HuH-7 (cell line): ENCODE results near the gene FIG4.
A peak's percentile ranks its signal among the peaks of the same experiment; 100 is the strongest.
"Not testable (repeated sequence)": the region's sequence is repeated elsewhere in the genome, so short reads cannot be mapped to it uniquely, and the experiment has no call there.

Source experiments
- DNase-seq: peaks from one replicate; pipeline ENCODE4 v3.0.0; 2011; ENCODE audit warnings: low spot score

Gene FIG4

DNA sequence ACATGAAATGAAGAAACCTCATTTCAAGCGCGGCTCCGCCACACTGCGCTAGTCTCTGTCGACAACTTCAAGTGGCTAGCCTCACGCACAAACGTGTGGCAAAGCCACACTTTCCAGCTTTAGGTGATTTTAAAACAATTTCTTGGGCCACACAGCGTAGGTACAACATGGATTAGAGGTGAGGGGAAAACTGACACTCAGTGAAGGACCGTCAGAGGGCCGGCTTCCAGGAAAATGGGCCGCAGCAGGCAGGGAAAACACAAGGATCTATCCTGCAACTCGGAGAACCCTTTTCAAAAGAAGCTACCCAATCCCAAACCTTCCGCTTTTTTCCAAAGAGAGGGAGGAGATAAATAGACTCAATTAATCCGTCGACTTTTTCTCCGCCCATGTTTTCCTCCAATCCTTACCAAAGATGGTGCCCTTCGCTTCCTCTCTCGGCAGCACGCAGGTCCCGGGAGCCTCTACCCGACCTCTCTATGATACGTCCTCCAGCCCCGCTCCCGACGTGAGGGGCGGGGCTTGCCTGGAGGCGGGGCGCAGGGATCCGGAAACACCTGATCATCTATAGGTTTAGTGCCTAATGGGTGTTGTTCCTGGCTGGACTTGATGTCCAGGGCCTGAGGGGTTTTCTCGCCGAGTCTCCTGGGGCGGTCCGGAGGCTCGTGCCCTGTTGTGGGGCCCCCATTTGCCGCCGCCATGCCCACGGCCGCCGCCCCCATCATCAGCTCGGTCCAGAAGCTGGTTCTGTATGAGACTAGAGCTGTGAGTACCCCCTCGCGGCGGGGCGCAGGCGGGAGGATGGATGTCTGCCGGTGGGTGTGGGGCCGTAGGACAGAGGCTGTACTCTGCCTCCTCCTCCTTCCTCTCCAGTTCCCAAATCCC is at the start of gene FIG4, which contains the start of gene AK9:
Gene FIG4, plus strand, starts transcription at position 560 of the 885 bp plus-strand sequence. Its CDS starts 140 bp downstream, at position 700.
Gene AK9, minus strand, starts transcription at position 466 of the 885 bp plus-strand sequence. CDS start 15,457 bp downstream, outside the sequence.
- DNase-seq: peak; percentile 87

DNA sequence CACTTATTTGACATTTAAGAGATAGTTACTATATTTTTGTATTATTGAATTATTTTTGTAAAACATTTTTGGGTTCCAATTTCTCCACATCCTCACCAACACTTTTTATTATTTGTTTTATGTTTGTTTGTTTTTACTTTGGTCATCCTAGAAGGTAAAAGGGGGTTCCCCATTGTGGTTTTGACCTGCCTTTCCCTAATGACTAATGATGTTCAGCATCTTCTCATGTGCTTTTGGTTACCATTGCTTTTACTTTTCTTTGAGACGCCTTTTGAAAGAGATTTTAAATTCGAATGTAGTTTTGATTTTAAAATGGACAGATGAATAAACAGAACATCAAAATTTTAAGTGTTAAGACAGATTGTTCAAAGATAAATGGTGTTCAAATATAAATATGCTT is 47.0 kb upstream of the FIG4 start:
- no peak for DNase-seq

DNA sequence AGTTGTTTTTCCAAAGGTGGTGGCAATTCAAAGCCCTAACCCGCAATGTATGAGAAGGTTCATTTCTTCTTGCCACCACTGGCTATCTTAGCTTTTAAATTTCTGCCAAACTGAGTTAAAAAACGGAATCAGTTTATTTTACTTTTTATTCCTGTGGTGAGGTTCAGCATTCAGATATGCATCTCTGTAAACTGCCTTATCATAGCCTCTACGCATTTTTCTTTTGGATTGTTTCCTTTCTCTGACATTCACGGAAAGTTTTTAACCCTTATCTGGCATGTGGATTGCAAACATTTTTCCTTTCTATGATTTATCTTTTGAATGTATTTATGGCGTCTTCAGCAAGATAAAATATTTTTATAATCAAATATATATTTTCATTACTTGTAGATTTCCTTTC is 37.8 kb upstream of the FIG4 start:
- DNase-seq: no peak

DNA sequence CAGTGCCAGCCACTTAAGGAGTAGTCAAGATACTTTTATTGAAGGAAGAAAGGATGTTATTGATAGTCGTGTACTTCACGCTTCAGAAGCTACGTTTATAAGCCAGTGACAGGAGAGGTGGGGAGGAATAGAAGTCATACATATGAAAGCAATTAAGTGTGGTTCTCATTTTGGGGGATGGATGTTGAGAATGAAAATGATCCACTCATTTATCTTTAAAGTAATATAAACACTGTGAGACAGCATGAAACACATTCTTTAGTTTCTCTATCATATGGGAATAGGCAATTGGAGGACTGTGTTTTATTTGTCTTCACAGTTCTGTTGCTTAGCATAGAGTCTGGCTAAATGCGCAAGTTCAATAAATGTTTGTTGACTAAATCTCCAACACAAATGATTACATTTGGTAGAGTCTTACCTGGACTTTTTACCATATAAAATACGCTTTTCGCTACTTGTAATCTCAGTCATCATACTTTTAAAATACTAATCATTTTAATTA is 35.3 kb upstream of the FIG4 start:
- DNase-seq: no peak

DNA sequence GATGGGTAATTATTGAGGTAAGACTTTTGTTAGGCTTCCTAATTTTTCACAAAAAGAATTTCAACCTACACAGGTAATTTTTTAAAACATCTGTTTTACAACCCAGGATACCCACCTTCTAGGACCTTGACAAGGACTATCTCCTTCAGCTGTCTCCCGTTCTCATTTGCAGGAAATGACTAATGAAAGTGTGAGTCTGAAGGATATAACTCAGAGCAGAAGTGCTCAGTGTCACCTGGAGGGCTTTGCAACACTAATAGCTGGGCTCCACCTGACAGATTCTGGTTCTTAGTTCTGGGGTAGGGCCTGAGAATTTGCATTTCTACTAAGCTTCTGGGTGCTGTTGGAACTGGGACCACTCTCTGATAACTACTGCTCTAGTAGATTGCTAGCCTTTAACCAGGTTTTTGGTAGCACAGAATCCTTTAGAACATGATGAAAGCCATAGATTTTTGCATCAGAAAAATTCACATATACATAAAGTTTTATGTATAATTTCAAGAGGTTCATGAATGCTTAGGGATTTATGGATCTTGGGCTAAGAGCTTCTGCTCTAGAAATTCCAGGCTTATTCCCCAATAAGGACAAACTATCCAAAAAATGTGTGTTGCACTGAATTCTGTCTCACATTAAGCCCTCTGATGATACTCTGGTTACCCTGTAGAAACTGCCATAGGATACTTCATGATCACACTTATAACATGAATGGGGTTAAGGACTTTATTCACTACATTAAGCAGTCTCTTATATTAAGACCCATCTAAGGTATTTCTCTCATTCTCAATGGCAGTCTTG is 30.4 kb upstream of the FIG4 start:
- DNase-seq: no peak

DNA sequence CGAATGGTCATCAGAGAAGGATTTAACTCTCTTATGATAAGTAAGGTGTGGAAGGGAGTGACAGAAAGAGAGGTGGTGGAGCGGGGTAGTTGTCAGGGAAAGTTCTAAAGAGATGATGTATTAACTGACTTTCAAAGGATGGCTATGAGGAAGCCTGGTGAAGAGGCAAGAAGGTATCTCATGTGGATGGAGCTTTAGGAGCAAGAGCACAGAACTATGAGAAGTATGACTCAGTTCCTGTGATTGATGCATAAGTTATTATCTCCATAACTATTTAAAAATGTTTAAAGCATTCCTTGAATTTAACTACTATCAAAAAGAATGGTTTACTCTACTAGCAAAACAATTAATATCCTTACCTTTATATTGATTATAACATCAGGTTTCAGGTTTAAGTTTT is 28.9 kb upstream of the FIG4 start:
- DNase-seq: no peak

DNA sequence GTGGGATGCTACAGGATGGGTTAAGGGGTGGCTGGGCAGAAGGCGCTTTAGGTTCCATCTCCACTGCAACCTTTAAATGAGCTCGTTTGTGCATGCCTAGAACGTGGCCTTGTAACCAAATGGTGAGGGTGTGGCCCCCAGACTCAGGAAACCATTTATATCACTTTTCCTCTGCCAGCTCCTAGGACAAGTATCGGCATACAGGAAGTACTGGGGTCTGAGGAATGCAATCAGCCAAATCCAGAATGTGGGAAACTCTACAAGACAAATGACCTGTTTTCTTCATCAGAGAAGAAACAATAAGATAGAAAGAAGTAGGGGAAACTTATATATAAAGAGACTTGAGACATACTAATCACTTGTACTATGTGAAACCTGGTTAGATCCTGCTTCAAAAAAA is 21.3 kb upstream of the FIG4 start:
- DNase-seq: no peak

DNA sequence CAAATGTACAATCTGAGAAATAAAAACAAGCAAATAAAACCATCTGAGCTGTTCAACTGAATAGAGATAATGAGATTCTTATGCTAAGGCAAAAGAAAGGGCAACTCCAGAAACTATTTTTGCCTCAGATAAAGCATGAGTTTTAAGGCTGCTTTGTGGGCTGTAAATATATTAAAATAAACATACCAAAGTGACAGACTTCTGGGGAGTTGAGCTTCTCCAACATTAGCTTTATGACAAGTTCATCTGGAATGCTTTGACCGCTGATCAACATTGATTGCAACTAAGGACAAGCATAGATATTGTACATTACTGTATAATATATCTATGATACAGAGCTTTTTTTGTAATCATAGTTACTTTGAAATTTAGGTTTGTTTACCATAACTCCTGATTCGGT is 19.4 kb upstream of the FIG4 start:
- no peak for DNase-seq

DNA sequence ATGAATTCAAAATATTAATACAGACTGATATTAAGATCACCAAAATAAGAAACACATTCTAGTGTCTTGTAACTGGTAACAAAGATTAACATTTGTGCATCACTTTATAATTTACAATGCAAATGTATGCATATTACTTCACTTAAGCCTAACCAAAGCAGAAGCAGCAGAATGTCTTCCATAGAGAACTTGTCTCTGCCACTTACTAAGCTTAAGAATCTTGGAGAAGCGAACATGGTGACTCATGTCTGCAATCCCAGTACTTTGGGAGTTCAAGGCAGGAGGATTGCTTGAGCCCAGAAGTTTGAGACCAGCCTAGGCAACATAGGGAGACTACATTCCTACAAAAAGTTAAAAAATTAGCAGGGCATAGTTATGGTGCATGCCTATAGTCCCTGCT is 18.9 kb upstream of the FIG4 start:
- no peak for DNase-seq

DNA sequence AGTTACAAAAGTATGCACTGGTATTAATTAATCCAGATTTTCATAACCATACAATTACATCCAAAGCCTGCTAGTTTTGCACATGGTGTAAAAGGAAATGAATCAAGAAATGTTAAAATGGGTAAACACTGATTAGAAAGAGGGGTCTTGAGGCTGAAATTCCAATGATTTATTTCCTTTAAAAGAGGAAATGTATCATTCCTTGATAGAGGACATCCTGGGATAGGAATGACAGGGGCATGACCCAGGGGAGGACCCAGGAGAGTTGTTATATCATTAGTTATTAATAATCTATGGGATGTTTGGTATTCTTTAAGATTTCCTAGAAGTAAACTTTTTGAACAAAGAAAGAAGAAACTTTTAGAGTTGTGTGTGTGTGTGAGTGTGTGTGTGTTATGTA is 18.3 kb upstream of the FIG4 start:
- DNase-seq: no peak

DNA sequence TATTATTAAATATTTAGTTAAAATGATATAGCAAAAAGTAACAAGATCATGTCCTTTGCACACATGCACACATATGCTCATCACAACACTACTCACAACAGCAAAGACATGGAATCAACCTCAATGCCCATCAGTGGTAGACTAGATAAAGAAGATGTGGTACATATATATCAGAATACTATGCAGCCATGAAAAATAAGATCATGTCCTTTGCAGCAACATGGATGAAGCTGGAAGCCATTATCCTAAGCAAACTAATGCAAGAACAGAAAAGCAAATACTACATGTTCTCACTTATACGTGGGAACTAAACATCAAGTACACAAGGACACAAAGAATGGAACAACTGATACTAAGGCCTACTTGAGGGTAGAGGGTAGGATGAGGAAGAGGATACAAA is 14.4 kb upstream of the FIG4 start:
- no peak for DNase-seq

DNA sequence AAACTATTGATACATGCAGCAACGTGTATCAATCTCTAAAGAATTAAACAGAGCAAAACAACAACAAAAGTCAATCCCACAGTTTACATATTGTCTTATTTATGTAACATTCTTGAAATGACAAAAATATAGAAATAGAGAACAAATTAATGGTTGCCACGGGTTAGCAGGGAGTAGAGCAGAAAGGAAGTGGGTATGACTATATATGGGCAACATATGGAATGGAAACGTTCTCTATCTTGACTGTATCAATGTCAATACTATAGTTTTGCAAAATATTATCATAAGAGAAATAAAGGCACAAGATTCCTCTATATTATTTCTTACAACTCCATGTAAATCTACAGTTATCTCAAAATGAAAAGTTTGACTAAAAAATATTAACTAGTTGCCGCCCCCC is 12.9 kb upstream of the FIG4 start:
- no peak for DNase-seq

DNA sequence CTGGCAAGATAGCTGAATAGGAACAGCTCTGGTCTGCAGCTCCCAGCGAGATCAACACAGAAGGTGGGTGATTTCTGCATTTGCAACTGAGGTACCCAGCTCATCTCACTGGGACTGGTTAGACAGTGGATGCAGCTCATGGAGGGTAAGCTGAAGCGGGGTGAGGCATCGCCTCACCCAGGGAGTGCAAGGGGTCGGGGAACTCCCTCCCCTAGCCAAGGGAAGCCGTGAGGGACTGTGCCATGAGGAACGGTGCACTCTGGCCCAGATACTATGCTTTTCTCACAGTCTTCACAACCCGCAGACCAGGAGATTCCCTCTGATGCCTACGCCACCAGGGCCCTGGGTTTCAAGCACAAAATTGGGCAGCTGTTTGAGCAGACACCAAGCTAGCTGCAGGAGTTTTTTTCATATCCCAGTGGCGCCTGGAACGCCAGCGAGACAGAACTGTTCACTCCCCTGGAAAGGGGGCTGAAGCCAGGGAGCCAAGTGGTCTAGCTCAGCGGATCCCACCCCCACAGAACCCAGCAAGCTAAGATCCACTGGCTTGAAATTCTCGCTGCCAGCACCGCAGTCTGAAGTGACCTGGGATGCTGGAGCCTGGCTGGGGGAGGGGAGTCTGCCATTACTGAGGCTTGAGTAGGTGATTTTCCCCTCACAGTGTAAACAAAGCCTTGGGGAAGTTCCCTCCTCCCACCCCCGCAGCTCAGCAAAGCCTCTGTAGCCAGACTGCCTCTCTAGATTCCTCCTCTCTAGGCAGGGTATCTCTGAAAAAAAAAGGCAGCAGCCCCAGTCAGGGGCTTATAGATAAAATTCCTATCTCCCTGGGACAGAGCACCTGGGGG is 12.2 kb upstream of the FIG4 start:
- DNase-seq: not testable (repeated sequence)

DNA sequence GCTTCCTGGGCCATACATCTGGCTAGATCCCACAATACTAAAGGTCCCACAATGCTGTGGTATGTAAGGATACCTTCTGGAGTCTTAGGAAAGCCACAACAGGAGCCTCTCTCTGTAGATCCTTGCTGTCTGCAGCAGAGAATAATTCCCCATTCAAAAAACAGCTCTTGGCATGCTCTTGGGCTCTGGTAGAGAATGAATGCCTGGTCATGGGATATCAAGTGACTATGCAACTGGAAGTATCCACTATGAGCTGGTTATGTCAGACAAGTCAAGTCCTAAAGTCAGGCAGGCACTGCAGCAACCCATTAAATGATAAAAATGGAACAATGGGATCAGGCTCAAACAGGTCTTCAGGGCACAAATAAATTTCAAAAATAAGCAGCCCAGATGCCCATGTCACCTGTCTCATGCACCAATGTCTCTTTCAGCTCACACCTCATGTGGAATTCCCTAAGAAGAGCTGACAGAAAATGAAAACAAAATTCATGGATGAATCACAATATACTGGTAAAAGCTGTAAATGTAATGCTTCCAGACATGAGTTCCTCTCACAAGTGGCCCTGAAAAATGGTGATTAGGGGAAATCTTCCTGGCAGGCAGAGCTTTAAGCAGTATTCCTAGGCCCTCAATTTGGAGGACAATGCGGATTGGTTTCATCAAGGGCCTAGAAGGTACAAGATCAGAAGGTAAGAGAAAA is 4.4 kb upstream of the FIG4 start:
- DNase-seq: no peak

DNA sequence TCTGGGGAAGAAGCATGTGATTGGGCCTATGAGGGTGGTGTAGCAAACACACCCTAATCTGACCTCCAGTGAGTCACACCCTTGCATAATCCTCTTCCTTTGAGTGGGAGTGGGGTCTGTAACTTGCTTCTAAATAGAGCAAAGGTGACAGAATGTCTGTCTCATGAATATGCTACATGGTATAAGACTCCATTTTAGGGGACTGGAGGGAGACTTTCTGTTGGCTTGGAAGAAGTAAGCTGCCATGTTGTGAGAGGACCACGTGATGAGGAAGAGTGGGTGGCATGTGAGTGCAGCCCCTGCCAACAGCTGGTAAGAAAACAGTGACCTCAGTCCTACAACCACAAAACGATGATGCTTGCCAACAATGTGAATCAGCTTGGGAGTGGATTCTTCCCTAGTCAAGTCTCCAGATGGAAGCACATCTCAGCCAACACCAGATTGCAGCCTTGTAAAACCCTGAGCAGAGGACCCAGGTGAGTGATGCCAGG is 3.8 kb upstream of the FIG4 start:
- no peak for DNase-seq

DNA sequence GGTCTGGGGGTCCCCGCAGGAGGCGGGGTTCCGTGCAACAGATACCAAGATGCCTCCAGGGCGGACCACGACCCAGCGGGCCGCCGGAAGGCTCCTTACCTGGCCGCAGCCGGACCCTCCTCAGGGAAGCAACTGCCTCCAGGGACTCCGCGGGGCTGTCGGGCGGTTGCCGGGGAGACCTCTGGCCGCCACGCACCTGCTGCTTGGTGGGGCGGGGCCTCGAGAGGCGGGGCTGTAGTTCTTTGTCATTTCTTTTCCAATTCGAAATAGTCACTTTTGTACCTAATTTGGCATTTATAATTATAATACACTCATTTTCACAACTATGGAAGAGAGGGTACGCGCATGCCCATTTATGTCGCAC is 741 bp upstream of the FIG4 start:
- peak; percentile 48 for DNase-seq

DNA sequence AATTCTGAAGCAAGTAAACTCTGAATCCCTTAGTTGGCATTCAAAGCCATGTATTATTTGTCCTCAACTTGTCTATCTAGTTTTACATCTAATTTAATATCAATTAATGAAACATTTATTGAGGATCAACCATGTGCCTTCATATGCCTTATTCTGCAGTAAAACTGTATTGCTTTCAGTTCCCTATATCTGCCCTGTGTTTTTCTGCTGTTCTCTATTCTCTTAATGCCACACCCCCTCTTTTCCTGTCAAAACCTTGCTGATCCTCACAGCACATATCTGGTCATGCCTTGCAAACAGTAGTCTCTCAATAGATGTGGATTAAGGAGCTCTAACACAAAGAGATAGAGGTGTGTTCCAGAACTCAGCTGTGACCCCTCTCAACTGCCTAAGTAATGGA is 2.0 kb downstream of the FIG4 start:
- no peak for DNase-seq

DNA sequence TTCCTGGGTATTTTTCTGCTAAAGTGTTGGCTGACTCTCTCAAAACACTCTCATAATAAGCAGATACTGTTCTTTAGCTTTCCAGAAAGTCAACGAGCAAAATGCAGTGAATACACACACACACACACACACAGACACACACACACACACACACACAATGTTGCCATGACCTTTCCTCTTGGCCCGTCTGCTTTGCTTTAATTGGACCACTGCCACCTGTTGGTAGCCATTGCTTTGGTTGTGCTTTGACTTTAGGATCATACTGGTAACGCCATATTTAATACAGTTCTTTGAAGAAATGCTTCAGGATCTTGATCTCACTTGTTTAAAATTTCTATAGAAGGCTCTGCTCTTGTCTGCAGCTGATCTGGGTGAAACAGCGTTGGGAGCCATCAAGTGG is 4.4 kb downstream of the FIG4 start:
- DNase-seq: no peak

DNA sequence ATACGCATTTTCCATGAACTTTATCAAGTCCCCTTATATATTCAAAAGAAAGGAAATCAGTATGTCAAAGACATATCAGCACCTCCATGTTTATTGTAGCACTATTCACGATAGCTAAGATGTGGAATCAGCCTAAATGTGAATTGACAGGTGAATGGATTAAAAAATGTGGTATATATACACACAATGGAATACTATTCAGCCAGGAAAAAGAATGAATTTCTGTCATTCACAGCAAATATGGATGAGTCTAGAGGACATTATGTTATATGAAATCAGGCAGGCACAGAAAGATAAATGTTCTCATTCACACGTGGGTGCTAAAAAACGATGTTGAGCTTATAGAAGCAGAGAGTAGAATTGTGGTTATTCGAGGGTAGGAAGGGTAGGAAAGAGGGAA is 5.3 kb downstream of the FIG4 start:
- no peak for DNase-seq

DNA sequence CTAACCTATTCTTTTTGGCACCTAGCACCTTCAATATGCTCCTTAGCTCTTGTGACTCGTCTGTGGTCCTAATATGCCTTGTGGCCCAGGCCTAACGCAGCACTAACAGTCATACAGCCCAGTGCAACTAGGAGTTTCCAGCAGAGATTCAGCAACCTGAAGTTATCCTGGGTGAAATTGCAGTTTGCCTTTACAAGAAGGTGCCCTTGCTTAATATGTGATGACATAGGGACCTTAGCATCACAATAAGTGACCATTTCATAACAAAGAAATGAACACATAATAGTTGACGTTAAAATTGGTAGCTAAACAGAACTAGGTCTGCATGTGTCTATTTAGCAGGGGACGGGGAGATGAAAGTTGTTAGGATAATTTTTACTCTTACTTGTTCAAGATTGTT is 10.1 kb downstream of the FIG4 start:
- DNase-seq: no peak

DNA sequence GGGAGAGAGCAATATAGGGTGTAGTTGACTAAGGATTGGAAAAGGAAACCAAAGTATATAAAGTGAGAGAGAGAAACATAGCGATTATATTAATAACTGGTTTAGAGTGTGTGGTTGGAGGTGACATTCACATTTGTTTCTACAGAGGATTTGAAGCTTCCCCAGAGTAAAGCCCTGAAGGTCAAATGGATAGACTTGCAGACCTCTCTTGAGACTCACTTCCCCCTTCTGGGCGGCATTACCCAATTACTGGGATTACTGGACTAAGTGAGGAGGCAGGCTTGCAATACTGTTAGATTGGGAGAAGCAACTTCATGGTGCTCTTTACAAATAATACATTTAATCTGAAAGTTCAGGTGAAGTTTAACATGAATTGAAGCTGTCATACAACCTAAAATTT is 10.7 kb downstream of the FIG4 start:
- no peak for DNase-seq
